Erythroblast (primary cell): ENCODE data around the gene TAMM41.

Experiments
- DNase-seq, 2 experiments: peaks; one replicate each; lab custom pipeline; 2025; lab: John Stamatoyannopoulos, UW
- GATA1 ChIP-seq: IDR thresholded peaks from 2 replicates; pipeline ENCODE4 v1.6.1; 2011; ENCODE audit warnings: low read depth, mild to moderate bottlenecking, control low read depth, low read length, moderate library complexity
- POLR2A ChIP-seq: IDR thresholded peaks from 2 replicates; pipeline ENCODE4 v1.6.1; 2011; ENCODE audit warnings: mild to moderate bottlenecking, low read length

TAMM41 gene

GRCh38 chr3:11829416-11829815, 17.3 kb downstream of the TAMM41 start:
- DNase-seq = no peak
- TF ChIP-seq POLR2A (no peak), GATA1 (no peak)

GRCh38 chr3:11826628-11827265, 19.9 kb downstream of the TAMM41 start:
- TF ChIP-seq GATA1 (no peak), POLR2A (no peak)
- DNase-seq = no peak

GRCh38 chr3:11825301-11825700, 21.4 kb downstream of the TAMM41 start:
- DNase-seq = no peak
- TF ChIP-seq GATA1 = no peak
- no peak for TF ChIP-seq POLR2A

DNA sequence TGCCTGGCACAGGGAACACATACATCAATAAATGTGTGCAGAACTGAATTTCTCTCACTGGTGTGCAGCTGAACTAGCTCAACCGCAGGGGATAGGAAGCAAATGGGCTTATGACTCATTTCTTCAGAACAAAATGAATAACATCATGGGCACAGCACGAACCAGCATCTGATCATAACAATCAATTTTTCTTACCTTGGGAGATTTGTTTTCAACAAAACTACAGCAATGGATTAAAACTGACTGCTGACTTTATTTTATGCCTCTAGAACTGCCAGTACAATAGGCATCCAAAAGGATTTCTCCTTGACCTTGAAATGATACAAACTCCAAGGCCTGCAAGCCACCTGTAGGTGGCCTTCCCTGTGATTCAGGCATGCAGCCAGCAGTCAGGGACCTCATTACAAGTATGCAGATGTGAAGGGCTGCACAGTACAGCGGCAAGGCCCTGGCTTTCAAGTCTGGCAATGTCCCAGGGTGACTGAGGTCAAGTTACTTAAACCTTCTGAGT, 26.1 kb downstream of the TAMM41 start:
- TF ChIP-seq POLR2A = no peak
- TF ChIP-seq GATA1 = no peak
- DNase-seq = no peak

GRCh38 chr3:11819146-11819689, 27.5 kb downstream of the TAMM41 start:
- TF ChIP-seq POLR2A (no peak), GATA1 (no peak)
- no peak for DNase-seq

DNA sequence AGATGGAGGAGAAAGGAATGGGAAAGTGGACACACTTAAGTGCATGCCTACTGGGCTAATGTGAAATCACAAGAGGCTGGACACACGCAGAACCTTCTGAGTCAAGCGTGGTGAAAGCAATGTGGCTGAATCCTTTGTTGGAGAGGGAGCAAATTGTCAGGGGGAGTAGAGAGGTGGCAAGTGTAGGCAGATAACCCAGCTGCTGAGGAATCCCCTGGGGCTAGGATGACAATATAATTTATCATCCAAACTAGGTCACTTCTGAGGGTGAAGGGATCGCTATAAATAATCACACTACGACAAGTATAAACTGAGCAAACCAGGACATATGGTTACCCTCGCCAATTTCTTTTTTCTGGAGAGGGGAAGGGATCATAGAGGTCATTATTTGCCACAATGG, 28.7 kb downstream of the TAMM41 start:
- no peak for DNase-seq
- TF ChIP-seq POLR2A (no peak), GATA1 (no peak)

GRCh38 chr3:11815111-11815510, 31.6 kb downstream of the TAMM41 start:
- DNase-seq = no peak
- no peak for TF ChIP-seq GATA1
- no peak for TF ChIP-seq POLR2A

DNA sequence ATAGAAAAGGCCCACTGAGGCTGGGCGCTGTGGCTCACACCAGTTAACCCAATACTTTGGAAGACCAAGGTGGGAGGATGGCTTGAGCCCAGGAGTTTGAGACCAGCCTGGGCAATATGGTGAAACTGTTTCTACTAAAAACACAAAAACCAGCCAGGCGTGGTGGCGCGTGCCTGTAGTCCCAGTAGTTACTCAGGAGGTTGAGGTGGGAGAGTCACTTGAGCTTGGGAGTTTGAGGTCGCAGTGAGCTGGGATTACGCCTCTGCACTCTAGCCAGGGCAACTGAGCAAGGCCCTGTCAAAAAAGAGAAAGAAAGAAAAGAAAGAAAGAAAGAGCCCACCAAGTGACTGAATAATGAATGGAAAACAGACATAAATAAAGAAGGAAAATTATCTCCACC, 32.0 kb downstream of the TAMM41 start:
- no peak for TF ChIP-seq GATA1
- no peak for TF ChIP-seq POLR2A

GRCh38 chr3:11810276-11810675, 36.4 kb downstream of the TAMM41 start:
- TF ChIP-seq GATA1 = no peak
- no peak for TF ChIP-seq POLR2A
- no peak for DNase-seq

More for the DNA sequence above, 32.0 kb downstream of the TAMM41 start:
- DNase-seq = no peak

- TF ChIP-seq POLR2A (no peak), GATA1 (no peak)
- DNase-seq = no peak
Measured at GRCh38 chr3:11808231-11808630, 38.5 kb downstream of the TAMM41 start.

DNA sequence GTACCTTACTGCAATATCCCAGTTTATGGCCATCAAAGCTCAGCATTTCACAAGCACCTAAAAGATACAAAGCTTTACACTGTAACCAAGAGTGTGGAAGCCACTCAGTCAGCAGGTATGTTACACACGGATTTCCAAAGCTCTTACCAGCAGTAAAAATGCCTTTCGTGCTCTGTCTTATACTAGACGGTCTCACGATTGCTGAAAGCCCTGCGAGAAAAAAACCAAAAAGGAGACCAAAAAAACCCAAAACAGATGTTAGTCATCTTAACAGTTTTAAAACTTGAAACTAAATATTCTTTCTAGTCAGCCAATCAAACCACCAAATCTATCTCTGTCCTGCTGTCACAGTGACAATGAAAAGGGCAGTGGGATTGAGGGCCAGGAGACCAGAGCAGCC, 39.0 kb downstream of the TAMM41 start:
- no peak for DNase-seq

DNA sequence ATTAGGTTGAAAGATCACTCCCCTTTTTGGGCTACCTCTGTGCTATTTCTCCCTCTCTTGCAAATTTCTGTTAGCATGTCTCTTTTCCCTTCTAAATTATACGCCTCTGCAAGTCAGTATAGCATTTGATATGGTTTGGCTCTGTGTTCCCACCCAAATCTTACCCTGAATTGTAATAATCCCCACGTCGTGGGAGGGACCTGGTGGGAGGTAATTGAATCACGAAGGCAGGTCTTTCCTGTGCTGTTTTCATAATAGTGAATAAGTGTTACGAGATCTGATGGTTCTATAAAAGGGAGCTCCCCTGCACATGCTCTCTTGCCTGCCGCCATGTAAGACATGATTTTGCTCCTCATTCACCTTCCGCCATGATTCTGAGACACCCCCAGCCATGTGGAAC, 41.0 kb downstream of the TAMM41 start:
- TF ChIP-seq POLR2A (no peak), GATA1 (no peak)

More for the DNA sequence above, 39.0 kb downstream of the TAMM41 start:
- TF ChIP-seq POLR2A (no peak), GATA1 (no peak)

GRCh38 chr3:11803977-11804892, 42.5 kb downstream of the TAMM41 start:
- peak; percentile 54 to 58 for DNase-seq
- TF ChIP-seq GATA1 = no peak
- no peak for TF ChIP-seq POLR2A

More for the DNA sequence above, 41.0 kb downstream of the TAMM41 start:
- no peak for DNase-seq

DNA sequence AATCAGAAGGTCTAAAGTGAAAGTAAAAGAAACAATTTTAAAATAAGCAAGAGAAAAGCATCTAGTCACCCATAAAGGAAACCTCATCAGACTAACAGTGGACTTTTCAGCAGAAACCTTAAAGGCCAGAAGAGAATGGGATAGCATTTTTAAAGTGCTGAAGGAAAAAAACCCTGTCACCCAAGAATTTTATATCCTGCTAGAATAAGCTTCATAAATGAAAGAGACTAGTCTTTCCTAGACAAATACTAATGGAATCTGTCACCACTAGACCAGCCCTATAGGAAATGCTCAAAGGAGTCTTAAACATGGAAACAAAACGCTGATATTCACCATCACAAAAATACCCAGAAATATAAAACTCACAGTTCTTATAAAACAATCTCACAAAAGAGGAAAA, 46.9 kb downstream of the TAMM41 start:
- no peak for TF ChIP-seq POLR2A
- no peak for TF ChIP-seq GATA1
- DNase-seq = no peak
